GM10266 (cell line): ENCODE data around the gene RNF103.

Experiments used
- DNase-seq: peaks from one replicate; pipeline ENCODE4 v3.0.0; 2012; ENCODE audit errors: extremely low spot score
- TF ChIP-seq, protein P1 (sequence below): IDR thresholded peaks from 2 replicates; pipeline ENCODE4 v1.5.1; 2012; ENCODE audit warnings: mild to moderate bottlenecking, low read depth; ENCODE audit not compliant: control insufficient read depth, insufficient read depth; ENCODE audit errors: missing control alignments

Gene RNF103

GRCh38 chr2:86577817-86578456 lies 45.7 kb downstream of the RNF103 start:
- TF ChIP-seq, protein P1, sequence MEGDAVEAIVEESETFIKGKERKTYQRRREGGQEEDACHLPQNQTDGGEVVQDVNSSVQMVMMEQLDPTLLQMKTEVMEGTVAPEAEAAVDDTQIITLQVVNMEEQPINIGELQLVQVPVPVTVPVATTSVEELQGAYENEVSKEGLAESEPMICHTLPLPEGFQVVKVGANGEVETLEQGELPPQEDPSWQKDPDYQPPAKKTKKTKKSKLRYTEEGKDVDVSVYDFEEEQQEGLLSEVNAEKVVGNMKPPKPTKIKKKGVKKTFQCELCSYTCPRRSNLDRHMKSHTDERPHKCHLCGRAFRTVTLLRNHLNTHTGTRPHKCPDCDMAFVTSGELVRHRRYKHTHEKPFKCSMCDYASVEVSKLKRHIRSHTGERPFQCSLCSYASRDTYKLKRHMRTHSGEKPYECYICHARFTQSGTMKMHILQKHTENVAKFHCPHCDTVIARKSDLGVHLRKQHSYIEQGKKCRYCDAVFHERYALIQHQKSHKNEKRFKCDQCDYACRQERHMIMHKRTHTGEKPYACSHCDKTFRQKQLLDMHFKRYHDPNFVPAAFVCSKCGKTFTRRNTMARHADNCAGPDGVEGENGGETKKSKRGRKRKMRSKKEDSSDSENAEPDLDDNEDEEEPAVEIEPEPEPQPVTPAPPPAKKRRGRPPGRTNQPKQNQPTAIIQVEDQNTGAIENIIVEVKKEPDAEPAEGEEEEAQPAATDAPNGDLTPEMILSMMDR = no peak
- DNase-seq = no peak

- TF ChIP-seq, protein P1 = no peak
- no peak for DNase-seq
These were observed 53.6 kb downstream of the RNF103 start for GRCh38 chr2:86570059-86570458.

GRCh38 chr2:86566821-86567190 lies 56.9 kb downstream of the RNF103 start:
- TF ChIP-seq, protein P1 = no peak
- DNase-seq = no peak

DNA sequence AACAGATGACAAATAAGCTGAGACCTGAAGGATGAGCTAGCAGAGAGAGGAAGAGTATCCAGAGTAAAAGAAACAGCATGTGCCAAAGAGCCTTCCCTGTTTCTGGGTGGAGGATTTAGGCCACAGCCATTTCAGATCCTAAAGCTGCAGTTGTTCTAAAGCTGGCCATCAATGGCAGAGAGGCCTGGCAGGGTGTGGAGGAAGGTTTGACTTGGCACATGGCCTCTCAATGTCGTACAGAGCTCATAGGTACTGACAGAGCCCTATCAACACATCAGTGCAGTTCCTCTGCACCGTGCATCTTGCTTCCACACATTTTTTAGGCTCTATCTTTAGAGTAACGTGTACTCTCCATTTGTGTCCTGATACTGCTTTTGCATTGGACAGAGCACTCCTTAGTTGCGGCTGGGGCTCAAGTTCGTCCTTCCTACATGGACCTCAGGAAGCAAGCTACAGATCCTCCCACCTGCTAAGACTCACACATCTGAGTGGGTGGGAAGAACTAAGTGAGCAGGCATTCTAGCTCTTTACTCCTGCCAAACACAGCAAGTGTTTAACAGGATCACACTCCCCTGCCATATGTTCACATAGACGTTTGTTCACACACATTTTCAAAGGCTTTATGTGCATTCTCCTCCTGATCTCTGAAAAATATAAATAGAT lies 57.4 kb downstream of the RNF103 start:
- no peak for DNase-seq
- TF ChIP-seq, protein P1 = no peak

DNA sequence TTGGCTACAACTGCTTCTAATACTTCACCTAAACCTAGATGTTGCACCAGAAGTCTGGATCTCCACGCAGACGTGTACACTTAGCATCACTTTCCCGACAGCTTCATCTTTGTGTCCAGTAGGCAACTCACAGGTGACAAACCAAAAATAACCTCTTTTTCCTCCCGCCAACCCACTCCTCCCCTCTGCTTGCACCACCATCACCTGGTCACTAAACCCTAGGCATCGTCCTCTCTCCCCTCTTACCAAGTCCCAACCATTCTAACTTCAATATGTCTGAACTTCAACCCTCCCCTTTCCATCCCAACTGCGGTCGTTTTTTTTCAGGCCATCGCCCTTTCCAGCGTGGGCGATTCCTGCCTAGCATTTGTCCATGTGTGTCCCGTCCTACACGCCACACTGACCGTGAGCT lies 60.0 kb downstream of the RNF103 start:
- TF ChIP-seq, protein P1 = no peak
- DNase-seq = no peak

- DNase-seq = peak; percentile 96
- TF ChIP-seq, protein P1 = no peak
These were observed 60.6 kb downstream of the RNF103 start, which contains the start of gene CHMP3 for GRCh38 chr2:86562922-86563649. TSS of gene CHMP3 (minus strand) at chr2:86563443. CDS start at chr2:86563348, 95 bp downstream.

GRCh38 chr2:86562485-86562921 lies 61.2 kb downstream of the RNF103 start:
- TF ChIP-seq, protein P1 = no peak
- DNase-seq = no peak
